Type B pancreatic cell (in vitro differentiated cells): Measurements from ENCODE around the gene TMEM101. TPM values are rescaled to one million over a fixed set of nuclear protein-coding genes. Genes with fewer than 3 reads are reported as not detected.
A peak's percentile ranks its signal among the peaks of the same experiment; 100 is the strongest.
"Not testable (repeated sequence)": the region's sequence is repeated elsewhere in the genome, so short reads cannot be mapped to it uniquely, and the experiment has no call there.

Source experiments
- DNase-seq: peaks from one replicate; pipeline ENCODE4 v3.0.0; 2021; ENCODE audit warnings: mixed read lengths; ENCODE audit not compliant: unreplicated experiment; ENCODE audit errors: extremely low spot score
- H3K27ac Mint-ChIP-seq: 2 replicates; pipeline ENCODE4 v1.8.0; 2021; ENCODE audit warnings: mild to moderate bottlenecking, mixed read lengths
- H3K27me3 Mint-ChIP-seq: 2 replicates; pipeline ENCODE4 v1.8.0; 2021; ENCODE audit warnings: mixed read lengths
- H3K36me3 Mint-ChIP-seq: 2 replicates; pipeline ENCODE4 v1.8.0; 2021; ENCODE audit warnings: mixed read lengths
- H3K4me1 Mint-ChIP-seq: one replicate; pipeline ENCODE4 v1.8.0; 2021; ENCODE audit warnings: mixed read lengths; ENCODE audit not compliant: unreplicated experiment
- H3K4me3 Mint-ChIP-seq: 2 replicates; pipeline ENCODE4 v1.8.0; 2021; ENCODE audit warnings: mild to moderate bottlenecking, mixed read lengths
- H3K9me3 Mint-ChIP-seq: 2 replicates; pipeline ENCODE4 v1.8.0; 2021; ENCODE audit warnings: mixed read lengths
- CTCF ChIP-seq: fragments of 200-600 bp; sonication (generic); conservative IDR thresholded peaks from 2 replicates; pipeline ENCODE4 v1.5.0; 2021; ENCODE audit warnings: antibody characterized with exemption, mild to moderate bottlenecking
- total RNA-seq: library from RNA; stranded (reverse); gene quantifications from 2 replicates; pipeline ENCODE4 v1.2.1, GENCODE V29; 2021; ENCODE audit warnings: low replicate concordance

The TMEM101 gene
- total RNA-seq, 1 donor from 2014 or later, result 33.8 TPM

DNA sequence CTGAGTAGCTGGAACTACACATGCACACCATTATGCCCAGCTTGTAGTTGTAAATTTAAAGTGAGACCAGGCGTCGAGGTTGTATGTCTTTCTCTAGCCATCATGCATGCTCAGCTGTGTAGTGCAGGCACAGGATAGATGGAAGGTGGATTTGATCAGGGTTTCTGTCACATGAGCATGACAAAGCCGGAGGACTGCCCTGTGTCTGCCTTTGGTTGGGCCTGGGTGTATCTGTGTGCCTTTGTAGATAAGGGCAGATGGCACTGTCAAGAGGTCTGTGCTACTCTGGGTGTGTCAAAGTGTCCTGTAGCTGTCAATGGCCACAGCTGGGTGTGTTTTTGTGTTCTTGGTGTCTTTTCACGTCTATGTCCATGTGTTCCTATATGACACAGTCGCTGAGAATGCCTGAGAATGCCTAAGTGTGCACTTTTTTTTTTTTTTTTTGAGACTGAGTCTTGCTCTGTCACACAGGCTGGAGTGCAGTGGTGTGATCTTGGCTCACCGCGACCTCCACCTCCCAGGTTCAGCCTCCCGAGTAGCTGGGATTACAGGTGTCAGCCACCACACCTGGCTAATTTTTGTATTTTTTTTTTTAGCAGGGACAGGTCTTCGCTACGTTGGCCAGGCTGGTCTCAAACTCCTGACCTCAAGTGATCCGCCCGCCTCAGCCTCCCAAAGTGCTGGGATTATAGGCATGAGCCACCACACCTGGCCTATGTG, 14.5 kb downstream of the TMEM101 start:
- peaks cover 56% of the 10 kb centered on the region for H3K27me3 Mint-ChIP-seq
- H3K4me1 Mint-ChIP-seq, result no peaks in the 10 kb centered on the region
- H3K36me3 Mint-ChIP-seq, result no peaks in the 10 kb centered on the region
- no peak overlapping the region for H3K27ac Mint-ChIP-seq
- TF ChIP-seq CTCF, result no peak
- no peak overlapping the region for H3K4me3 Mint-ChIP-seq
- no peaks in the 10 kb centered on the region for H3K9me3 Mint-ChIP-seq
- no peak for DNase-seq

DNA sequence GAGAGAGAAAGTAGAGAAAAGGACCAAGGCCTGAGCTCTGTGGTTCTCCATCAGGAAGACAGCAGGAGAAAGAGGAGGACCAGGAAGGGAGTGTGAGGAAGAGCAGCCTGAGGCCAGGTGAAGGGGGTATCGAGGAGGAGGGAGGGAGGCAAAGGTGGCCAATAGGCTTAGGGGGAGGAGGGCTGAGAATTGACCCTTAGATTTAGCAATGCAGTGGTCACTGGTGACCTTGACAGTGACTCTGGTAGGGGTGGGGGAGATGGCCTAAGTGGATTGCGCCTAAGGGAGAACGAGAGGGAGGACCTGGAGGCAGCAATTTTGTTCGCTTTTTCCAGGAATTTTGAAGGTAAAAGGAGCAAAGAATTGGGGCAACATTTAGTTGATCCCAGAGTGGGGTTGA, 15.7 kb downstream of the TMEM101 start:
- no peak for TF ChIP-seq CTCF
- no peaks in the 10 kb centered on the region for H3K9me3 Mint-ChIP-seq
- H3K4me1 Mint-ChIP-seq, result no peaks in the 10 kb centered on the region
- peaks cover 56% of the 10 kb centered on the region for H3K27me3 Mint-ChIP-seq
- H3K4me3 Mint-ChIP-seq, result no peak overlapping the region
- H3K27ac Mint-ChIP-seq, result no peak overlapping the region
- no peaks in the 10 kb centered on the region for H3K36me3 Mint-ChIP-seq
- DNase-seq, result no peak

GRCh38 chr17:43998552-43998951, 16.2 kb downstream of the TMEM101 start:
- TF ChIP-seq CTCF, result no peak
- no peak for DNase-seq
- Mint-ChIP-seq H3K36me3 (no peaks in the 10 kb centered on the region), H3K4me1 (no peaks in the 10 kb centered on the region), H3K4me3 (no peak overlapping the region), H3K9me3 (no peaks in the 10 kb centered on the region), H3K27ac (no peak overlapping the region), H3K27me3 (peaks cover 53% of the 10 kb centered on the region)

- not testable (repeated sequence) for H3K4me3 Mint-ChIP-seq, H3K4me1 Mint-ChIP-seq, H3K9me3 Mint-ChIP-seq, H3K36me3 Mint-ChIP-seq, DNase-seq, H3K27ac Mint-ChIP-seq
- H3K27me3 Mint-ChIP-seq, result peaks cover 45% of the 10 kb centered on the region
These were observed 17.6 kb downstream of the TMEM101 start for GRCh38 chr17:43997180-43997579.

- Mint-ChIP-seq H3K36me3 (no peaks in the 10 kb centered on the region), H3K9me3 (no peaks in the 10 kb centered on the region), H3K27ac (no peak overlapping the region), H3K4me1 (no peaks in the 10 kb centered on the region), H3K27me3 (peaks cover 30% of the 10 kb centered on the region), H3K4me3 (peak overlapping the region; percentile 47)
- no peak for DNase-seq
- TF ChIP-seq CTCF, result peak; percentile 18
These were observed 19.7 kb downstream of the TMEM101 start for GRCh38 chr17:43995150-43995471.

DNA sequence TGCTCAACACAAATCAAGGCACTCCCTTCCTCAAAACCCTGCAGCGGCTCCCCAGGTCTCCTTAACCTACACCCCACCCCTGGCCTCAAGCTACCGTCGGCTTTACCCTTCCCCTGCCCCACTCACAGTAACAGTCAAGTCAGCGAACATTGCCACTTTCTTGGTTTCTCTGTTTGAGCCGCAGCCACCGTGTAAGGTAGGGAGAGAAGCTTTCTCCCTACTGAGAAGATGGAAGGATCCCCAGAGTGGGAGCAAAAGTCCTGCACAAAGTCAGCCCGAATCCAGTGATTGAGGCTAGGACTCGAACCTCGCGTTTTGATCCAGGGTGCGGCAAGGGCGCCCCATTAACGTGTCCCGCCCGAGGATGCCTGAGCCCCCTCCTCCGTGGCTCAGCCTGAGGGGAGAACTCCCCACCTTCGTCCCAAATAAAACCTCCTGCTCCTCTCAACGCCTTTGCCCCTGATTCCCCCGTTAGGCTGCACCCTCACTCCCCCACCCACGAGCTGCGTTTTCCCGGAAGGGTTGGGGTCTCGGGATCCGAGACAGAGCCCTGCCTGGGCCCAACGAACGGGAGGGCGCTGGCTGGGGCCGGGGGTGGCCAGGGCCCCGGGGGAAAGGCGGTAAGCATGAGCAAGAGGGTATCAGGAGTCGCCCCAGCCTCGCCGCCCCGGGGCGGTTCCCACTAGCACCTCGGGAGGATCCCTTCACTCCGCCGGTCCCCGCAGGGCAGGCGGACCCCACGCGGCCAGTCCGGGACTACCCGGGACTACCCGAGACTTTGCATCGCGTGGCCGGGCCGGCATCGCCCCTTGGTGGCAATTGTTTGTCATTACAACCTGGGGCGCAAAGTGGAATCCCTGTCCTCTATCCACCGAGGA, 20.3 kb downstream of the TMEM101 start:
- H3K27ac Mint-ChIP-seq, result no peak overlapping the region
- H3K4me3 Mint-ChIP-seq, result peak overlapping the region; percentile 47
- no peaks in the 10 kb centered on the region for H3K4me1 Mint-ChIP-seq

More for the DNA sequence above, 20.3 kb downstream of the TMEM101 start:
- peak; percentile 84 for DNase-seq
- peak; percentile 92 for TF ChIP-seq CTCF
- Mint-ChIP-seq H3K9me3 (no peaks in the 10 kb centered on the region), H3K36me3 (no peaks in the 10 kb centered on the region), H3K27me3 (peaks cover 25% of the 10 kb centered on the region)
